GM18519 (cell line): Measurements from ENCODE around the gene CYP2C18.
A peak's percentile ranks its signal among the peaks of the same experiment; 100 is the strongest.
"Not testable (repeated sequence)": the region's sequence is repeated elsewhere in the genome, so short reads cannot be mapped to it uniquely, and the experiment has no call there.

Source experiments
- ATAC-seq: cut with Tn5 transposase; IDR thresholded peaks from one replicate; pipeline ENCODE4 v1.9.1; 2021; ENCODE audit warnings: mild to moderate bottlenecking, moderate library complexity; ENCODE audit not compliant: unreplicated experiment, low FRiP score

CYP2C18 gene

DNA sequence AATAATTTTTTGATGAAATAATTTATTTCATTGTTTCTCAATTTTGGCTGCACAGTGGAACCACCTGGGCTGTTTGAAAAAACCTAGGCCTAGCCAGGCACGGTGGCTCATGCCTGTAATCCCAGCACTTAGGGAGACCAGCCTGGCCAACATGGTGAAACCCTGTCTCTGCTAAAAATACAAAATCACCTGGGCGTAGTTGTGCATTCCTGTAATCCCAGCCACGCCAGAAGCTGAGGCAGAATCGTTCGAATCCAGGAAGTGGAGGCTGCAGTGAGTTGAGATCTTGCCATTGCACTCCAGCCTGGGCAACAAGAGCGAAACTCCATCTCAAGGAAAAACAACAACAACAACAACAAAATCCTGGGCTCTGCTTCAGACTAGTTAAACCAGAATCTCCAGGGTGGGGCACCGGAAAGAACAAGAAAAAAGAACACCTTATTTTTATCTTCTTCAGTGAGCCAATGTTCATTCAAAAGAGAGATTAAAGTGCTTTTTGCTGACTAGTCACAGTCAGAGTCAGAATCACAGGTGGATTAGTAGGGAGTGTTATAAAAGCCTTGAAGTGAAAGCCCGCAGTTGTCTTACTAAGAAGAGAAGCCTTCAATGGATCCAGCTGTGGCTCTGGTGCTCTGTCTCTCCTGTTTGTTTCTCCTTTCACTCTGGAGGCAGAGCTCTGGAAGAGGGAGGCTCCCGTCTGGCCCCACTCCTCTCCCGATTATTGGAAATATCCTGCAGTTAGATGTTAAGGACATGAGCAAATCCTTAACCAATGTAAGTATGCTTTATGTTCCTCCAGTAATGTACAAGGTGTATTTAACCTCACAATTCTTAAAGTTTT, at the start of gene CYP2C18:
TSS of gene CYP2C18 (plus strand) at position 516 of the 841 bp plus-strand sequence. CDS start at position 607, 91 bp downstream.
- no peak for ATAC-seq

GRCh38 chr10:94638097-94638496, 45.4 kb upstream of the CYP2C18 start:
- not testable (repeated sequence) for ATAC-seq

DNA sequence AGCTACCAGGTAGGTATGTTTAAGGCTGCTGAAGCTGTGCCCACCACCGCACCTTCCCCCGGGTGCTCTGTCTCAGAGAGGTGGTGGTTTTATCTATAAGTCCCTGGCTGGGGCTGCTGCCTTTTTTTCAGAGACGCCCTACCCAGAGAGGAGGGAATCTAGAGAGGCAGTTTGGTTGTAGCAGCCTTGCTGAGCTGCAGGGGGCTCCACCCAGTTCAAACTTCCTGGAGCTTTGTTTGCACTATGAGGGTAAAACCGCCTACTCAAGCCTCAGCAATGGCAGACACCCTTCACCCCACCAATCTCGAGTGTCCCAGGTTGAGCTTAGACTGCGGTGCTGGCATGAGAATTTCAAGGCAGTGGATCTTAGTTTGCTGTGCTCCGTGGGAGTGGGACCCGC, 43.6 kb upstream of the CYP2C18 start:
- no peak for ATAC-seq

DNA sequence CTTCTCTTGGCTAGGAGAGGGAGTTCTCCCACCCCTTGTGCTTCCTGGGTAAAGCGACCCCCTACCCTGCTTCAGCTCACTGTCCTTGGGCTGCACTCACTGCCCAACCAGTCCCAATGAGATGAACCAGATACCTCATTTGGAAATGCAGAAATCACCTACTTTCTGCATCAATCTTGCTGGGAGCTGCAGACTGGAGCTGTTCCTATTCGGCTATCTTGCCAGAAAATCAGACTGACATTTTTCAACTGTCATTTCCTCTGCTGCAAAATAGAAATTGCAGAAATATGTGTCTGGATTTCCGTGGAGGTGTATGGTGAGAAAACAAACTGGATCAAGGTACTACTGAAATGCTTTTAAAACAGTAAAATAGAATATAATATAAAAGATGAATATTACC, 43.0 kb upstream of the CYP2C18 start:
- ATAC-seq: no peak

- ATAC-seq: no peak
Observed at GRCh38 chr10:94641480-94641879, 42.0 kb upstream of the CYP2C18 start.

GRCh38 chr10:94644352-94644751, 39.2 kb upstream of the CYP2C18 start:
- ATAC-seq: no peak

GRCh38 chr10:94645285-94645684, 38.2 kb upstream of the CYP2C18 start:
- ATAC-seq: peak; percentile 88

DNA sequence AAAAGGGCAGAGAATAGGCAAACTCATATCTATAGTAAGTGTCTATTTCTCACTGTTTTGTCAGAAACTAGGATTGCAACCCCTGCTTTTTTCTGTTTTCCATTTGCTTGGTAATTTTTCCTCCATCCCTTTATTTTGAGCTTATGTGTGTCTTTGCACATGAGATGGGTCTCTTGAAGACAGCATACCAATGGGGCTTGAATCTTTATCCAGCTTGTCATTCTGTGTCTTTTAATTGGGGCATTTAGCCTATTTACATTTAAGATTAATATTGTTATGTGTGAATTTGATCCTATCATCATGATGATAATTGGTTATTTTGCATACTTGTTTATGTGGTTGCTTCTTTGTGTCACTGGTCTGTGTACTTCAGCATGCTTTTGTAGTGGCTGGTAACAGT, 28.3 kb upstream of the CYP2C18 start:
- ATAC-seq: not testable (repeated sequence)

- ATAC-seq: not testable (repeated sequence)
Observed at GRCh38 chr10:94663061-94663460, 20.5 kb upstream of the CYP2C18 start.

- no peak for ATAC-seq
Observed at GRCh38 chr10:94666391-94667102, 17.0 kb upstream of the CYP2C18 start.

DNA sequence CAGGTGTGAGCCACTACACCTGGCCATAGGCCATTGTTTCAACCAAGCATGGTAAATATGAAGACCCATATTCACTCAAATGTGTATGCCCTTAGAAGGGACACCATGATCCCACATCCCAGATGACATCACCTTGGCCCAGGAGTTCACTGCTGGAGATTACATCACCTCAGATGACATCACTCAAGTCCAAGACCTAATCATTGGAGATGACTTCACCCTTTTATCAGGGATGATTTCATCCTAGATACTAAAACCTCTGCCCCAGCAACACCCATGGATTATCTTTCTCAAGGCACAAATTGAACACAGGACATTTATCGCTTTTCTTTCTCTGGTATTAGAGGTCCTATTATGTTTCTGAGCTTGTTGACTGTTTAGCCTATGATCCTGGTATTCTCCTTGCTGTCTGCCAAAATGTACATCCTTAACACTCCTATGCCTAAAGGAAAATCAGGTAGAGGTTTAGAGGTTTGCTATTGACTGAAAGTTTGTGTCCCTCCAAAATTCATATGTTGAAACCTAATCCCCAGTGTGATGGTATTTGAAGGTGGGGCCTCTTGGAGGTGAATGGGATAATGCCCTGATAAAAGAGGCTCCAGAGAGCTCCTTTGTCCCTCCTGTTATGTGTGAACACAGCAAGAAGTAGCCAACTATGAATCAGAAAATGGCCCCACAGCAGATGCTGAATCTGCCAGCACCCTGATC, 9.8 kb upstream of the CYP2C18 start:
- no peak for ATAC-seq

DNA sequence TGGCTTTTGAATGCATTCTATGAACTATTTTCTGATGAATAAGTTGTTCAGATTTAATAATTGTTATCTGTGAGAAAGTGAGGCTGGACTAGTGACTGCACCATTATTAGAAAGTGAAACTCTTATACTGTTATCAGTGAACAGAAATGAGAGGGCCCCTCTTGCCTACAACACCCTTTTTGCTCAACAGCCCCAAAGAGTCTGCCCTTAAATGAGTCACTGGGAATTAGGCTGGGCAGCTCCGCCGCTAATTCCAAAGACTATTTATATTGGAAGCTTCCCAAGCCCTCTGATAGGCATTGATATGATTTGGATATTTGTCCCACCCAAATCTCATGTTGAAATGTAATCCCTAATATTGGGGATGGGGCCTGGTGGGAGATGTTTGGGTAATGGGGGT, 7.0 kb upstream of the CYP2C18 start:
- ATAC-seq: no peak

DNA sequence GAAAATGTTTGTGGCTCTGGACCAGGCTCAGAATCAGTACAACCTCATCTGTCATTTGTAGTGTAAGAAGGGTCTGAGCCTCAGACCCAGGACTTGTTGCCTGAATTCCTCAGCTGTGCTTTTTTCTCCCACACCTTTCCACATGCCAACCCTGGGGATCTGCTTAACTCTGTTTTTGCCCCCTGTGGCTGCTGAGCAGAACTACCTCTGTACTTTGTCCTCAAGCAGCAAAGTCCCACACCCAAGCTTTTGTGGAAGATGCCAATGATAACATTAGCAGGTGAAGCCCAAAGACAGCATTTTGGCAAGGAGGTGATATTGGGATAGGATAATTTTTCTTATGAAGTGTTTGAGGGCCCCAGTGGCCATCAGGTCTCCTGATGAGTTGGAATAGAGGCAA, 5.8 kb upstream of the CYP2C18 start:
- no peak for ATAC-seq

- ATAC-seq: no peak
Observed at GRCh38 chr10:94678475-94678874, 5.1 kb upstream of the CYP2C18 start.

GRCh38 chr10:94680544-94680943, 3.0 kb upstream of the CYP2C18 start:
- ATAC-seq: no peak

DNA sequence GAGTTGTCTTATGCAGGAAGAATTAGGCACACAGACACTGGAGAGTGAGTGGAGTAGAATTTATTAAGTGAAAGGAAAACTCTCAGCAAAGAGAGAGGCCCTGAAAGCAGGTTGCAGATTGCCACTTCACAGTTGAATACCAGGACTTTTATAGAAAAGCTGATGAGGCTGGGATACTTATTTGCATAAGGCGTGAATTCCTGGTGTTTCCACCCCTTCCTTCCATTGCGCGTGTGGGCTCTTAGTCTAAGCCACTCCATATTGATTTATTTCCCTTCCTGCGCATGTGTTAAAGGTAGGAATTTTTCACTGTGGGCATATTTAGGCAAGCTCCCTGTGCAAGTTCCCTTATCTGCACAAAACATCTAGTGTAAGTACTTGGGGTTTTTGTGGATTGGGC, 893 bp upstream of the CYP2C18 start:
- not testable (repeated sequence) for ATAC-seq

- ATAC-seq: no peak
Observed at GRCh38 chr10:94687625-94688248, 4.2 kb downstream of the CYP2C18 start.

GRCh38 chr10:94706089-94706488, 22.6 kb downstream of the CYP2C18 start:
- no peak for ATAC-seq

- no peak for ATAC-seq
Observed at GRCh38 chr10:94710578-94710977, 27.0 kb downstream of the CYP2C18 start.

DNA sequence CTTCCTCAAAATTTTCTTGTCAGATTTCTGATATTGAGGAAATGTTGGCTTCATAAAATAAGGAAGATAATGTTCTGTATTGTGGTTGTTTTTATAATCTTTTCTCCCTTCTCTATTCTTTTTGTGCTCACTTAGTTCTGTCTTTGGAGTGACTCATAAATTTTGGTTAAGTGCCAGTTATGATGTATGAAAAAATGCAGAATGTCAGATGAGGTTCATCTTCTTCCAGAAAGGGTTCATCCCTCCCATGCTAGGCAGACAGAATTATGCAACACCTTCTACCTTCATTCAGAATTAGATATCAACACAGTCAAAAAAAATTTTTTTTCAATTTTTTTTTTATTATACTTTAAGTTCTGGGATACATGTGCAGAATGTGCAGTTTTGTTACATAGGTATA, 42.3 kb downstream of the CYP2C18 start:
- ATAC-seq: no peak

- ATAC-seq: no peak
Observed at GRCh38 chr10:94735197-94735596, 51.7 kb downstream of the CYP2C18 start.
